Glutamatergic neuron (in vitro differentiated cells): ENCODE data around the gene PRKCA. TPM values are rescaled to one million over a fixed set of nuclear protein-coding genes. Genes with fewer than 3 reads are reported as not detected.

Source experiments
- DNase-seq: peaks from one replicate; pipeline ENCODE4 v3.0.0; 2022
- H3K27ac Mint-ChIP-seq: one replicate; pipeline ENCODE4 v1.8.0; 2020; ENCODE audit warnings: mild to moderate bottlenecking, mixed read lengths, inconsistent platforms; ENCODE audit not compliant: unreplicated experiment
- H3K27me3 Mint-ChIP-seq: one replicate; pipeline ENCODE4 v1.8.0; 2020; ENCODE audit warnings: mild to moderate bottlenecking, moderate library complexity, mixed read lengths, inconsistent platforms; ENCODE audit not compliant: unreplicated experiment
- H3K36me3 Mint-ChIP-seq: one replicate; pipeline ENCODE4 v1.8.0; 2020; ENCODE audit warnings: mild to moderate bottlenecking, mixed read lengths, inconsistent platforms; ENCODE audit not compliant: unreplicated experiment
- H3K4me1 Mint-ChIP-seq: one replicate; pipeline ENCODE4 v1.8.0; 2020; ENCODE audit warnings: mild to moderate bottlenecking, low read depth, mixed read lengths, inconsistent platforms; ENCODE audit not compliant: unreplicated experiment
- H3K4me3 Mint-ChIP-seq: one replicate; pipeline ENCODE4 v1.8.0; 2020; ENCODE audit warnings: mild to moderate bottlenecking, mixed read lengths, inconsistent platforms; ENCODE audit not compliant: unreplicated experiment
- H3K9me3 Mint-ChIP-seq: one replicate; pipeline ENCODE4 v1.8.0; 2020; ENCODE audit warnings: mild to moderate bottlenecking, moderate library complexity, mixed read lengths, inconsistent platforms; ENCODE audit not compliant: unreplicated experiment
- total RNA-seq: library from RNA; stranded (reverse); fragmentation: NEBNext Ultra II Directional; extraction: Animal tissue kit (Norgen Biotek cat#: 25700); gene quantifications from one replicate; pipeline ENCODE4 v1.2.1, GENCODE V29; 2021; ENCODE audit not compliant: unreplicated experiment
- TF ChIP-seq, protein P1 (sequence below): fragments of 200-600 bp; sonication (generic); IDR thresholded peaks from one replicate; pipeline ENCODE4 v1.5.0; 2021; ENCODE audit not compliant: partially characterized antibody, unreplicated experiment

Gene PRKCA
- total RNA-seq, 1 donor from 2014 or later, result 2.2 TPM

DNA sequence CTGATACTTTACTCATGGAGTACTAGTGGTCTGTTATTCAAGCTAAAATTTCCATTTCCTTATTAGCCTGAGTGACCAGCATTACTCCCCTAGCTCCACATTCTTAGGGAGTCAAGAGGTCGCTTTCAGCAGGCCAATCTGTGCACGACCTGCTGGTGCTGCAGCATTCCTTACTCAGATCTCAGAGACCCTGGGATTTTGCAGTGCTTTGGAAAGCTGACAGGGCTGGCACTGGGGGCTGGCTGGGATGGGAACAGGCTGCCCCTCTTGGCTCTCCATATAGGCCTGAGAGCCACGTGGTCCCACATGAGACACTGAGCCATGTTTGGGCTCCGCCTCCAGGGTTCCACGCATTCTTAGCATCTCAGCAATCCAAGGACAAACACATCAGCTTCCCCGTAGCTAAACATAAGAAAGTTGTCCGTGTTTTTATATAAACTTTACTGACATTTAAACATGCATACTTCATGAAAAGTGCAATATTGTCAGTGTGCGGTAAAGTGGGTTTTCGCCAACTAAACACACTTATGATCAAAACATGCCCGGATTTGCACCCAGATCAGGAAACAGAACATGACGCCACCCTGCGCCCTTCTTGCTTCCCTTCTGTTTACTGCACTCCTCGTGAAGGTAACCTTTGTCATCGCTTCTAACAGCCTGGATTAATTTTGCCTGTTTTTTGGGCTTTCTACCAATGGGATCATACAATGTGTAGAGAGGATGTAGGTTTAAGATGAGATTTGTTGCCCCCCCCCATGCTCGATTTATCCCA lies 278.0 kb downstream of the PRKCA start:
- H3K4me3 Mint-ChIP-seq, result no peak overlapping the region
- TF ChIP-seq, protein P1, sequence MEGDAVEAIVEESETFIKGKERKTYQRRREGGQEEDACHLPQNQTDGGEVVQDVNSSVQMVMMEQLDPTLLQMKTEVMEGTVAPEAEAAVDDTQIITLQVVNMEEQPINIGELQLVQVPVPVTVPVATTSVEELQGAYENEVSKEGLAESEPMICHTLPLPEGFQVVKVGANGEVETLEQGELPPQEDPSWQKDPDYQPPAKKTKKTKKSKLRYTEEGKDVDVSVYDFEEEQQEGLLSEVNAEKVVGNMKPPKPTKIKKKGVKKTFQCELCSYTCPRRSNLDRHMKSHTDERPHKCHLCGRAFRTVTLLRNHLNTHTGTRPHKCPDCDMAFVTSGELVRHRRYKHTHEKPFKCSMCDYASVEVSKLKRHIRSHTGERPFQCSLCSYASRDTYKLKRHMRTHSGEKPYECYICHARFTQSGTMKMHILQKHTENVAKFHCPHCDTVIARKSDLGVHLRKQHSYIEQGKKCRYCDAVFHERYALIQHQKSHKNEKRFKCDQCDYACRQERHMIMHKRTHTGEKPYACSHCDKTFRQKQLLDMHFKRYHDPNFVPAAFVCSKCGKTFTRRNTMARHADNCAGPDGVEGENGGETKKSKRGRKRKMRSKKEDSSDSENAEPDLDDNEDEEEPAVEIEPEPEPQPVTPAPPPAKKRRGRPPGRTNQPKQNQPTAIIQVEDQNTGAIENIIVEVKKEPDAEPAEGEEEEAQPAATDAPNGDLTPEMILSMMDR, result no peak
- no peaks in the 10 kb centered on the region for H3K36me3 Mint-ChIP-seq
- peaks cover 7% of the 10 kb centered on the region for H3K9me3 Mint-ChIP-seq
- peaks cover 9% of the 10 kb centered on the region for H3K4me1 Mint-ChIP-seq
- peaks cover 3% of the 10 kb centered on the region for H3K27me3 Mint-ChIP-seq
- H3K27ac Mint-ChIP-seq, result no peak overlapping the region
- no peak for DNase-seq

DNA sequence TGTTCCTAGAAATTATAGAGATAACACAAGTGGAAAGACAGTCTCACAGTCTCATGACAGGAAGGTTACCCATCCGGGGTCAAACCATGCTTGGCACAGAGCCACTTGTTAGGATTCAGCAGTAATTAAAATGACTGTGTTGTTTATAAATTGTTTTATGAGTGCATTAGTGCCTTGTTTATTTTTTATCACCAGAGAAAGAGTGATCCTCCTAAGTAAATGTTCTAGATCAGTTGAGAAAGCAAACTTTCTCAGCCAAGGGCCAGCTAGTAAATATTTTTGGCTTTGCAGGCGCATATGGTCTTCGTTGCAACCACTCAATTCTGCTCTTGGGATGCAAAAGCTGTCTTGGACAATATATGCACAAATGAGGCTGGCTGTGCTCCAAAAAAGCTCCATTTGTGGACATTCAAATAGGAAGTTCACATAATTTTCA lies 278.6 kb downstream of the PRKCA start:
- Mint-ChIP-seq H3K4me1 (peaks cover 9% of the 10 kb centered on the region), H3K27ac (no peak overlapping the region), H3K9me3 (peaks cover 7% of the 10 kb centered on the region), H3K36me3 (no peaks in the 10 kb centered on the region), H3K4me3 (no peak overlapping the region), H3K27me3 (peaks cover 3% of the 10 kb centered on the region)
- no peak for DNase-seq
- TF ChIP-seq, protein P1, result no peak

DNA sequence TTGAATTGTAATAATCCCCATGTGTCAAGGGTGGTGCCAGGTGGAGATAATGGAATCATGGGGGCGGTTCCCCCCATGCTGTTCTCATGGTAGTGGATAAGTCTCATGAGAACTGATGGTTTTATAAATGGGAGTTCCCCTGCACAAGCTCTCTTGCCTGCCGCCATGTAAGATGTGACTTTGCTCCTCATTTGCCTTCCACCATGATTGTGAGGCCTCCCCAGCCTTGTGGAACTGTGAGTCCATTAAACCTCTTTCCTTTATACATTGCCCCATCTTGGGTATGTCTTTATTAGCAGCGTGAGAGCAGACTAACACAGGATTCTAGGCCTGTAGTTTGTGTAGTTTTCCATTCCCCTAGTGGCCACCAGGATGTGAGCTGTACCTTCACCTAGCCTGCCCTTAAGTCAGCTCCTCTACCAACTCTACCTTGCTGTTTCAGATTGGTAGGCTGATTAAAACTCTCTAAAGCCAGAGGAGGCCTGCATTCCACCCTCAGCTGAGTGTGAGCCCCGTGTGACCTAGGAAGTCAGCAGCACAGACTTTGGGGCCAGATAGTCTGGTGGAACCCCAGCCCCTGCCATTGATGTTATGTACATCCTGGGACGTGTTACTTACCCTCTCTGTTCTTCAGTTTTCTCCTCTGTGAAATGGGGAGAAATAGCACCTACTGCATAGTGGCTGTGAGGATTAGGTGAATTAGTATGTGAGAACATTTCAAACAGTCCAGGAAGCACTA lies 280.1 kb downstream of the PRKCA start:
- no peak for DNase-seq
- H3K27me3 Mint-ChIP-seq, result peaks cover 3% of the 10 kb centered on the region
- H3K4me3 Mint-ChIP-seq, result no peak overlapping the region
- no peak overlapping the region for H3K27ac Mint-ChIP-seq
- peaks cover 7% of the 10 kb centered on the region for H3K9me3 Mint-ChIP-seq
- peaks cover 9% of the 10 kb centered on the region for H3K4me1 Mint-ChIP-seq
- TF ChIP-seq, protein P1, result no peak
- H3K36me3 Mint-ChIP-seq, result no peaks in the 10 kb centered on the region

DNA sequence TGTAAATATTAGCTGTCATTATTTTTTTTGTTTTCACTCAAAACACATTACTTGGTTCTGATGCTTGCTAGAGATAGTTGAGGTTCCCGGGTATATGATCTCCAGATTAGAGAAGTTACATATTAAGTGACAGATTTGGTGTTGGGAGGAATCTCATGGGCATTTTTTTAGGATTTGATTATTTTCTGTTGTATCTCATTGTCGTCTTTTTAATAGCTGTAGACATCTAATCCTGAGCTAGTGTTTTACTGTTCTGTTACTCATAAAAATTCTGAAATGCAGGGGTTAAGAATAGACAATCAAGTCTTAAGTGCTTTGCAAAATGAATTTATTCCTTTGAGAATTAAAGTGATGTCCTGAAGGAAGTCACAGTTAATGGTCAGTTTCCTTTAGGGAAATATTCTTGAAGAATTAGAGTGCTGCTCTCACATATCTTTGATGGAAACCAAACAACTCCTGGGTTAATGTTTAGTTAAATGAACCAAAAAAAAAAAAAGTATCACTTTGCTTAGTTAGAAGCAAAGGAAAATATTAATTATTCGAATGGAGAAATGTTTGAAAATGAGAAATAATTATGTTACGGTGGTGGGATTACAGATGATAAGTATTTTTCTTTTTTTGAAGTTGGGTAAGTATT lies 280.8 kb downstream of the PRKCA start:
- peaks cover 7% of the 10 kb centered on the region for H3K9me3 Mint-ChIP-seq
- TF ChIP-seq, protein P1, result no peak
- DNase-seq, result no peak
- no peak overlapping the region for H3K4me3 Mint-ChIP-seq
- H3K27me3 Mint-ChIP-seq, result peaks cover 3% of the 10 kb centered on the region
- H3K4me1 Mint-ChIP-seq, result peaks cover 9% of the 10 kb centered on the region
- no peak overlapping the region for H3K27ac Mint-ChIP-seq
- no peaks in the 10 kb centered on the region for H3K36me3 Mint-ChIP-seq
